ENCODE measurements around the gene ZC2HC1C. TPM values are rescaled to one million over a fixed set of nuclear protein-coding genes. Genes with fewer than 3 reads are reported as not detected.
"Not testable (repeated sequence)": the region's sequence is repeated elsewhere in the genome, so short reads cannot be mapped to it uniquely, and the experiment has no call there.

The ZC2HC1C gene
- total RNA-seq, 1 donor from 2014 or later = 1.4 TPM

GRCh38 chr14:75126121-75126544 is 56.7 kb downstream of the ZC2HC1C start:
- H3K36me3 ChIP-seq (ENCODE audit: insufficient read depth, low read length) = no peaks in the 10 kb centered on the region
- H3K9ac ChIP-seq (ENCODE audit: low read length) = peak overlapping the region; percentile 94
- H3K27ac Mint-ChIP-seq (ENCODE audit: unreplicated experiment) = peak overlapping the region; percentile 80
- peak overlapping the region; percentile 95 for H2AFZ ChIP-seq (ENCODE audit: low read depth, low read length)
- H3K4me3 Mint-ChIP-seq (ENCODE audit: unreplicated experiment) = peak overlapping the region; percentile 91
- H3K27me3 Mint-ChIP-seq (ENCODE audit: low read depth, unreplicated experiment) = no peaks in the 10 kb centered on the region
- H3K4me2 ChIP-seq (ENCODE audit: low read length) = peak overlapping the region; percentile 88
- H3K4me1 ChIP-seq (ENCODE audit: insufficient read depth, low read length) = peaks cover 33% of the 10 kb centered on the region
- FAIRE-seq (no peak), DNase-seq (ENCODE audit: low read depth) (no peak)
- no peaks in the 10 kb centered on the region for H3K27me3 ChIP-seq (ENCODE audit: insufficient read depth, low read length)
- H3K27ac ChIP-seq (ENCODE audit: low read depth, low read length) = peak overlapping the region; percentile 93
- H3K9me3 ChIP-seq (ENCODE audit: insufficient read depth, low read depth, low read length) = no peaks in the 10 kb centered on the region
- H3K79me2 ChIP-seq (ENCODE audit: insufficient read depth, low read length) = peaks cover 23% of the 10 kb centered on the region
- H3K4me1 Mint-ChIP-seq (ENCODE audit: low read depth, unreplicated experiment) = peaks cover 21% of the 10 kb centered on the region
- TF ChIP-seq EZH2 (IDR thresholded peaks at IDR 0.05; ENCODE audit: insufficient read depth, low read length) (no peak), CTCF (IDR thresholded peaks at IDR 0.05; ENCODE audit: insufficient read depth, low read depth, low read length) (no peak)
- H3K4me3 ChIP-seq (ENCODE audit: insufficient read depth, low read depth, low read length) = peak overlapping the region; percentile 80
- H3K36me3 Mint-ChIP-seq (ENCODE audit: low read depth, unreplicated experiment) = peaks cover 2% of the 10 kb centered on the region
- H4K20me1 ChIP-seq (ENCODE audit: insufficient read depth, low read length) = no peaks in the 10 kb centered on the region
- H3K9me3 Mint-ChIP-seq (ENCODE audit: unreplicated experiment) = no peaks in the 10 kb centered on the region

DNA sequence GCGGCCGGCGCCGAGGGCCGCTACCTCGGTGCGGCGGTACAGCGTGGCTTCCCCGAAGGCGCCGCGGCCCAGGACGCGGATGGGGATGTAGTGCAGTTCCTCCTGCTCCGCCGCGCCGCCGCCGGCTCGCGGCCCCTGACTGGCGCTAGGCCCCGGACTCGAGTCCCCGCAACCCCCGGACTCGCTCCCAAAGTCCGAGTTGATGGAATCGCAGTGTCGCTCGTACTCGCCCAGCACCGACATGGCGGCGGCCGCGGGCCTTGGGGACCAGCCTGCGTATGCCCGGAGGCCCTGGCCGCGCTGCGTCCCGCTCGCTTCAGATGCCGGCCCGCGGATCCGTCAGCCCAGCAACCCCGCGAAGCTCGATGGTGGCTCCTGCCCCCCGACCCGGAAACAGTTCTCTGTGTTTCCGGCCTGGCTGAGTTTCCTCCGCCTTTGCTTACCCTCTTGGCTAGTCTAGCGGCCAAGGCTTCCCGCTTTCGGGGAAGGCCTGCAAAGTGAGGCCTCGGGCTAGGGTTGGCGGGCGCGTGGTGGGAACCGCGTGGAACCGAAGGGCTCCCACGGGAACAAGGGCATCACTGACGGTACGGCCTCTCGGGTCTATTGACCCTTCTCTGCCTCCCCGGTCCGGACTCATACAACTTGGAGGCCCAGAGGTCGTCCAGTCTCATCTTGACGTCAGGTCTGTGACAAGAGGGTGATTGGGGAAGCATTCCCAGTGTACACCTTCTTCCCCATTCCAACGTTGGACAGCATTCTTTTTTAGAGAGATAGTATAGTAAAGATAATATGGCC is 57.4 kb downstream of the ZC2HC1C start, which contains the start of gene NEK9:
TSS of gene NEK9 (minus strand) at position 370 of the 795 bp plus-strand sequence. CDS start at position 243, 127 bp downstream.
- no peaks in the 10 kb centered on the region for H3K27me3 Mint-ChIP-seq (ENCODE audit: low read depth, unreplicated experiment)
- peak within 1 kb of the TSS; percentile 93 for H3K27ac ChIP-seq (ENCODE audit: low read depth, low read length)

DNA sequence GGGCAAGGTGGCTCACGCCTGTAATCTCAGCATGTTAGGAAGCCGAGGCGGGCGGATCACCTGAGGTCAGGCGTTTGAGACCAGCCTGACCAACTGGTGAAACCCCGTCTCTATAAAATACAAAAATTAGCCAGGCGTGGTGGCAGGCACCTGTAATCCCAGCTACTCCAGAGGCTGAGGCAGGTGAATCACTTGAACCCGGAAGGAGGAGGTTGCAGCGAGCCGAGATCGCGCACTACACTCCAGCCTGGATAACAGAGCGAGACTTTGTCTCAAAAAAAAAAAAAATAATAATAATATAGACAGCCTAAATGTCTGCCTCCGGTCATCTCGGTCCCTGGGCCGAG is 58.0 kb downstream of the ZC2HC1C start:
- not testable (repeated sequence) for FAIRE-seq; H4K20me1 ChIP-seq (ENCODE audit: insufficient read depth, low read length); DNase-seq (ENCODE audit: low read depth); H3K9me3 ChIP-seq (ENCODE audit: insufficient read depth, low read depth, low read length); H3K36me3 ChIP-seq (ENCODE audit: insufficient read depth, low read length); H3K27me3 ChIP-seq (ENCODE audit: insufficient read depth, low read length); H3K27me3 Mint-ChIP-seq (ENCODE audit: low read depth, unreplicated experiment); H3K36me3 Mint-ChIP-seq (ENCODE audit: low read depth, unreplicated experiment); H3K9me3 Mint-ChIP-seq (ENCODE audit: unreplicated experiment)
- Histone ChIP-seq H3K4me2 (ENCODE audit: low read length) (peak overlapping the region; percentile 88), H3K4me3 (ENCODE audit: insufficient read depth, low read depth, low read length) (peak overlapping the region; percentile 80), H3K4me1 (ENCODE audit: insufficient read depth, low read length) (peaks cover 33% of the 10 kb centered on the region), H3K27ac (ENCODE audit: low read depth, low read length) (peak overlapping the region; percentile 93), H2AFZ (ENCODE audit: low read depth, low read length) (peak overlapping the region; percentile 95), H3K79me2 (ENCODE audit: insufficient read depth, low read length) (peaks cover 23% of the 10 kb centered on the region), H3K9ac (ENCODE audit: low read length) (peak overlapping the region; percentile 94)
- peak overlapping the region; percentile 88 for H3K27ac Mint-ChIP-seq (ENCODE audit: unreplicated experiment)
- H3K4me1 Mint-ChIP-seq (ENCODE audit: low read depth, unreplicated experiment) = peaks cover 21% of the 10 kb centered on the region
- H3K4me3 Mint-ChIP-seq (ENCODE audit: unreplicated experiment) = peak overlapping the region; percentile 91

More for the DNA sequence above, 57.4 kb downstream of the ZC2HC1C start, which contains the start of gene NEK9:
- H3K27ac Mint-ChIP-seq (ENCODE audit: unreplicated experiment) = peak within 1 kb of the TSS; percentile 88
- Histone ChIP-seq H3K79me2 (ENCODE audit: insufficient read depth, low read length) (peaks cover 23% of the 10 kb centered on the region), H4K20me1 (ENCODE audit: insufficient read depth, low read length) (no peaks in the 10 kb centered on the region), H3K36me3 (ENCODE audit: insufficient read depth, low read length) (no peaks in the 10 kb centered on the region), H2AFZ (ENCODE audit: low read depth, low read length) (peak within 1 kb of the TSS; percentile 95), H3K4me2 (ENCODE audit: low read length) (peak within 1 kb of the TSS; percentile 88), H3K4me1 (ENCODE audit: insufficient read depth, low read length) (peaks cover 33% of the 10 kb centered on the region), H3K9ac (ENCODE audit: low read length) (peak within 1 kb of the TSS; percentile 94), H3K4me3 (ENCODE audit: insufficient read depth, low read depth, low read length) (peak within 1 kb of the TSS; percentile 80), H3K27me3 (ENCODE audit: insufficient read depth, low read length) (no peaks in the 10 kb centered on the region), H3K9me3 (ENCODE audit: insufficient read depth, low read depth, low read length) (no peaks in the 10 kb centered on the region)
- no peaks in the 10 kb centered on the region for H3K9me3 Mint-ChIP-seq (ENCODE audit: unreplicated experiment)
- H3K4me1 Mint-ChIP-seq (ENCODE audit: low read depth, unreplicated experiment) = peaks cover 21% of the 10 kb centered on the region
- no peak for FAIRE-seq
- TF ChIP-seq CTCF (IDR thresholded peaks at IDR 0.05; ENCODE audit: insufficient read depth, low read depth, low read length) (no peak), EZH2 (IDR thresholded peaks at IDR 0.05; ENCODE audit: insufficient read depth, low read length) (no peak)
- H3K4me3 Mint-ChIP-seq (ENCODE audit: unreplicated experiment) = peak within 1 kb of the TSS; percentile 91
- DNase-seq (ENCODE audit: low read depth) = peak; percentile 79
- H3K36me3 Mint-ChIP-seq (ENCODE audit: low read depth, unreplicated experiment) = peaks cover 2% of the 10 kb centered on the region

Measured in astrocyte (in vitro differentiated cells and primary cell).